HFFc6 (cell line): Measurements from ENCODE around the gene CDK5. TPM values are rescaled to one million over a fixed set of nuclear protein-coding genes. Genes with fewer than 3 reads are reported as not detected.

Source experiments
- DNase-seq: peaks from one replicate; pipeline ENCODE4 v3.0.0-alpha.2; 2018
- H3K27ac Mint-ChIP-seq: 2 replicates; pipeline ENCODE4 v1.8.0; 2020; ENCODE audit warnings: mild to moderate bottlenecking, mixed read lengths
- H3K27me3 Mint-ChIP-seq: 2 replicates; pipeline ENCODE4 v1.8.0; 2021; ENCODE audit warnings: mild to moderate bottlenecking, moderate library complexity, mixed read lengths; ENCODE audit not compliant: insufficient read depth
- H3K36me3 Mint-ChIP-seq: 2 replicates; pipeline ENCODE4 v1.8.0; 2021; ENCODE audit warnings: low read depth, mixed read lengths
- H3K4me1 Mint-ChIP-seq: 2 replicates; pipeline ENCODE4 v1.8.0; 2020; ENCODE audit warnings: low read depth, mixed read lengths
- H3K4me3 Mint-ChIP-seq: 2 replicates; pipeline ENCODE4 v1.8.0; 2020; ENCODE audit warnings: mild to moderate bottlenecking, moderate library complexity, mixed read lengths
- H3K9me3 Mint-ChIP-seq: 2 replicates; pipeline ENCODE4 v1.8.0; 2020; ENCODE audit warnings: mild to moderate bottlenecking, mixed read lengths
- total RNA-seq, 6 experiments: library from RNA; stranded (reverse); fragmentation: NEBNext Ultra II Directional; extraction: Animal tissue kit (Norgen Biotek cat#: 25700); gene quantifications; 2 replicates in 1 of 6; 3 replicates in 5 of 6; pipeline ENCODE4 v1.2.3, GENCODE V29; 2021
- TF ChIP-seq, protein P1 (sequence below): fragments of 200-600 bp; sonication (generic); IDR thresholded peaks from 2 replicates; pipeline ENCODE4 v1.5.0; 2021; ENCODE audit warnings: antibody characterized with exemption, mild to moderate bottlenecking

CDK5 gene
- total RNA-seq, 6 experiments from 2014 or later: 31.3 to 37.3 (median 33.4) TPM

DNA sequence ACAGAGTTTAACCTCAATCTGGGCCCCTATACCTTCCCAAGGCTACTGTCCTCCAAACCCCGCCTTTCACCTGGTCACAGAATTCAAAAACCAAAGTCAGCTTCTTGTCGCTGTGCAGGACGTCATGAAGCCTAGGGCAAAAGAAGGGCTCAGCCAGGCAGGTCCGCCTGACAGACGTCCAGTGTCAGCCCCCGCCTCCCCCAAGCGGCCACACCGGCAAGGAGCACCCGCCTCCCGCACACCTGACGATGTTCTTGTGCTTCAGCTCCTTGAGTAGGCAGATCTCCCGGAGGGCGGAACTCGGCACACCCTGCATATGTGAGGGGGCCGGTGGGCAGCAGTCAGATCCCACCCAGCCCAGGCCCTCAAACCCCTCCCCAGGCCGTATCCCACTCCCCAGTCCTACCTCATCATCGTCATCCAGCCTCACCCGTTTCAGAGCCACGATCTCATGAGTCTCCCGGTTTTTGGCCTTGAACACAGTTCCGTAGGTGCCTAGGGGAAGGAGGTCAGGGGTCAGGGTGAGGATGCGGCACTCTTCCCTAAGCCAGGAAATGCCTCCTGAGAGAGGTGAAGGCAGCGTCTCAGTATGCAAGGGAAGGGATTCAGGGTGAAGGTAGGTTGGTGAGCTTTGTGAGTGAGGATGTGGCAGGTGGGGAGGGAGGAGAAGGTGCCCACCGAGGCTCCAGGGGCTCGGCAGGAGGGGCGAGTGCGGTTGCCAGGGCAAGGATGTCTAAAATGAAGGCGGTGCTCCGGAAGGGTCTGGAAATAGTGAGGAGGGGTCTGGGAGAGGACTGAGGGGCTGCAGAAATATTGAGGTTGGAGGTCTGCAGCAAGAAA, 811 bp downstream of the CDK5 start:
- Mint-ChIP-seq H3K9me3 (no peaks in the 10 kb centered on the region), H3K4me3 (peak overlapping the region; percentile 97), H3K27me3 (no peaks in the 10 kb centered on the region; the same call in 1 of the 2 replicates), H3K4me1 (peaks cover 42% of the 10 kb centered on the region), H3K27ac (peak overlapping the region; percentile 60), H3K36me3 (no peaks in the 10 kb centered on the region; the same call in 1 of the 2 replicates)
- TF ChIP-seq, protein P1, sequence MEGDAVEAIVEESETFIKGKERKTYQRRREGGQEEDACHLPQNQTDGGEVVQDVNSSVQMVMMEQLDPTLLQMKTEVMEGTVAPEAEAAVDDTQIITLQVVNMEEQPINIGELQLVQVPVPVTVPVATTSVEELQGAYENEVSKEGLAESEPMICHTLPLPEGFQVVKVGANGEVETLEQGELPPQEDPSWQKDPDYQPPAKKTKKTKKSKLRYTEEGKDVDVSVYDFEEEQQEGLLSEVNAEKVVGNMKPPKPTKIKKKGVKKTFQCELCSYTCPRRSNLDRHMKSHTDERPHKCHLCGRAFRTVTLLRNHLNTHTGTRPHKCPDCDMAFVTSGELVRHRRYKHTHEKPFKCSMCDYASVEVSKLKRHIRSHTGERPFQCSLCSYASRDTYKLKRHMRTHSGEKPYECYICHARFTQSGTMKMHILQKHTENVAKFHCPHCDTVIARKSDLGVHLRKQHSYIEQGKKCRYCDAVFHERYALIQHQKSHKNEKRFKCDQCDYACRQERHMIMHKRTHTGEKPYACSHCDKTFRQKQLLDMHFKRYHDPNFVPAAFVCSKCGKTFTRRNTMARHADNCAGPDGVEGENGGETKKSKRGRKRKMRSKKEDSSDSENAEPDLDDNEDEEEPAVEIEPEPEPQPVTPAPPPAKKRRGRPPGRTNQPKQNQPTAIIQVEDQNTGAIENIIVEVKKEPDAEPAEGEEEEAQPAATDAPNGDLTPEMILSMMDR: no peak
- no peak for DNase-seq

DNA sequence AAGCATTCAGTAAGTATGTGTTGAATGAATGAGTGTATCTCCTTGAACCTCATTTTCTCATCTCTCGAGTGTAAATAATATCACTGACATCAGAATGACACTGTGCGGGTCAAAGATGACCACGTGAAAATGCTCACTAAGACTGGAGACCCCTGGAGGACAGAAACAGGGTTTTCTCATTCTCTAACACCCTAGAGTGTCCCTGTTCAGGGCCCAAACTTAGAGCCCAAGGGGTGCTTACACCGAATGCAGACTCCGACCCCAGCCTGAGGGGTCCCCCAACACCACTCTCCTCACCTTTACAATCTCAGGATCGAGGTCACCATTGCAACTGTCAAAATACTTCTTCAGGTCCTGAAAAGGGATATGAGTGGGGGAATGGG, 1.4 kb downstream of the CDK5 start:
- H3K27ac Mint-ChIP-seq: no peak overlapping the region
- H3K36me3 Mint-ChIP-seq: no peaks in the 10 kb centered on the region; the same call in 1 of the 2 replicates
- peak overlapping the region; percentile 97 for H3K4me3 Mint-ChIP-seq
- no peak for DNase-seq
- no peaks in the 10 kb centered on the region; the same call in 1 of the 2 replicates for H3K27me3 Mint-ChIP-seq
- peaks cover 35% of the 10 kb centered on the region for H3K4me1 Mint-ChIP-seq
- no peaks in the 10 kb centered on the region for H3K9me3 Mint-ChIP-seq
- TF ChIP-seq, protein P1: no peak

DNA sequence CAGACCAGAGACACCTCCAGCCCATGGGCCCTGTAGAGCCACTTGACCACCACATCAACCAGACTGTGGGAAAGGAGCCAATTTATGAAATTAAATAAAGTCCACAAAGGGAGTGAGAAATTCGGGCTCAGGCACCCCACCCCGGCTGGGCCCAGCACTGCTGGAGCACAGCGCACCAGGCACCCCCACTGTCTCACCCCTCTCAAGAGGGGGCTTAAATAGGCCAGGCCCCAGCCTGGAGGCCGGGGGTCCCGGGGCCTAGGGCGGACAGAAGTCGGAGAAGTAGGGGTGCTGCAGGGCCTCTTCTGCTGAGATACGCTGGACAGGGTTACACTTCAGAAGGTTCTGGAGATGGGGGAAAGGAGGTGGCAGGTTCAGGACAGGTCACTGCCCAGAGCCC, 3.9 kb downstream of the CDK5 start:
- H3K27ac Mint-ChIP-seq: no peak overlapping the region

DNA sequence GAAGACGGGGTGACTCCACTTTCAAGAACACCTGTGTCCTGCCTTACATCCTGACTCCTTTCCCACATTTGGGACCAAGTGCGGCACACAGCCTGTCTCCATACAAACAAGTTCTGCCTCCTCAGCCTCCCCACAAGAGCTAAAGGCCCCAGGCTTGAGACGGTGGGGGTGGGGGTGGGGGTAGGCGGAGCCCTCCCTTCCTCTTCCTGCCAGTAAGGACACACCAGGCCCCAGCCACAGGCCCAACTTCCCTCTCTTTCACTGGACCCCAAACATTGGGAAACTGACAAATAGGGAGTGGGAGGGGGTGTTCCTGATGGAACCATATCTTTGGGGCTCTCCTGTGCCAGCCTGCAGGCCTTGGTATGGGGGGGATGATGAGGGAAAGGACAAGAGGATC, 4.6 kb downstream of the CDK5 start:
- Mint-ChIP-seq H3K9me3 (no peaks in the 10 kb centered on the region), H3K36me3 (no peaks in the 10 kb centered on the region; the same call in 1 of the 2 replicates), H3K4me3 (no peak overlapping the region), H3K27ac (no peak overlapping the region), H3K27me3 (no peaks in the 10 kb centered on the region), H3K4me1 (peaks cover 17% of the 10 kb centered on the region)
- no peak for DNase-seq
- TF ChIP-seq, protein P1: no peak

More for the DNA sequence above, 3.9 kb downstream of the CDK5 start:
- Mint-ChIP-seq H3K36me3 (no peaks in the 10 kb centered on the region; the same call in 1 of the 2 replicates), H3K27me3 (no peaks in the 10 kb centered on the region), H3K4me3 (no peak overlapping the region), H3K9me3 (no peaks in the 10 kb centered on the region), H3K4me1 (peaks cover 23% of the 10 kb centered on the region)
- no peak for DNase-seq
- TF ChIP-seq, protein P1: no peak

DNA sequence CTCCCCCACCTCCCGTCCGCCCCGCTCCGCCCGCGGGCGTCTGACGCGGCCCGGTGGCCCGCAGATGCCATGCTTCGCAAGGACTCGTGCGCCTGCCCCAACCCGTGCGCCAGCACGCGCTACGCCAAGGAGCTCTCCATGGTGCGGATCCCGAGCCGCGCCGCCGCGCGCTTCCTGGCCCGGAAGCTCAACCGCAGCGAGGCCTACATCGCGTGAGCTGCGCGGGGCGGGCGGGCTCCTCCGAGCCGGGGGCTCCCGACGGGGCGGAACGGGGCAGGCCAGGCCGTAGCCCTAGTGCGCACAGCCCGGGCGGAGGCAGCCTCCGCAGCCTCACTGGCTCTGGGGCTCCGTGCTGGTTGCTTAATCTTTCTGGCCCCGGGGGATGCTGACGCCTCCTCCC, 6.6 kb downstream of the CDK5 start:
- H3K27ac Mint-ChIP-seq: no peak overlapping the region
- peaks cover 15% of the 10 kb centered on the region for H3K4me1 Mint-ChIP-seq
- TF ChIP-seq, protein P1: no peak
- H3K36me3 Mint-ChIP-seq: no peaks in the 10 kb centered on the region; the same call in 1 of the 2 replicates
- H3K27me3 Mint-ChIP-seq: peaks cover 2% of the 10 kb centered on the region; the same call in 1 of the 2 replicates
- no peak overlapping the region for H3K4me3 Mint-ChIP-seq
- peak; percentile 36 for DNase-seq
- H3K9me3 Mint-ChIP-seq: no peaks in the 10 kb centered on the region
